ENCODE data around the gene WASF2.
"Not testable (repeated sequence)": the region's sequence is repeated elsewhere in the genome, so short reads cannot be mapped to it uniquely, and the experiment has no call there.

The WASF2 gene

GRCh38 chr1:27447883-27448282 lies 42.1 kb downstream of the WASF2 start:
- DNase-seq: no peak

DNA sequence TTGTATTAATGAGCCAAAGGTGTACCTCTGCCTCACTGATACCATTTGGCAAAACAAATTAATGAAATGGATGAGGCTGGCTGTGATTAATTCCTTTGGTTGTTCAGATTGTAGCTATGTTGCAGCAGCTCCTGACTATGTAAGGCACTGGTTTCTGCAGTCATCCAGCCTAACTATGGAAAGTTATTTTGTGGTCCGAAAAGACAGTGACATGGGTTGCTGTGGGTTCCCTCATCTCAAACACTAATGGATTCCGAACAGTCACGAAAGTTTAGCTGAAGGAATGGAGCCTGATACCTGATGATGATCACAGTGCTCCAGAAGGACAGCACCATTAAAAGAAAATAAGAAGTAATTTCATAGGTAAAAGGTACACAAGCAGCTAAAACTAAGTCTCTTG lies 42.6 kb downstream of the WASF2 start:
- no peak for DNase-seq

GRCh38 chr1:27446496-27447020 lies 43.4 kb downstream of the WASF2 start:
- no peak for DNase-seq

- no peak for DNase-seq
Measured at GRCh38 chr1:27445177-27445936, 44.6 kb downstream of the WASF2 start.

DNA sequence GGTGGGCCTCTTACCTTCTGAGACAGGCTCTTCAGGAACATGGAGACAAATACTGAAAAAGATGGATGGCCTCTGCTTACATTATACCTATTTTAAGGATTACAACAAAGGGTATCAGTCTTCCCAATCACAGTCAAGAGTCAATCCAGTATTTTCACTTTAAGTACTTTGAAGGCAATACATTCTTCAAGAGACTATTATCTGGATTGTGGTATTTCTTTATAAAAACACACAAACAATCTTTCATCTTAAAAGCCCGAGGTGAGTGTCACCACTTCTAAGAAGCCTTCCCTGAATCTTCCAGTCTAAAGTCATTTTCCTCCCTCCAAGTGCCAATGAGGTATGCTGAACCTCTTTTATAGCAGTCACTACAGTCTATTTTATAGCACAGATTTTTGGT lies 45.3 kb downstream of the WASF2 start:
- DNase-seq: no peak

DNA sequence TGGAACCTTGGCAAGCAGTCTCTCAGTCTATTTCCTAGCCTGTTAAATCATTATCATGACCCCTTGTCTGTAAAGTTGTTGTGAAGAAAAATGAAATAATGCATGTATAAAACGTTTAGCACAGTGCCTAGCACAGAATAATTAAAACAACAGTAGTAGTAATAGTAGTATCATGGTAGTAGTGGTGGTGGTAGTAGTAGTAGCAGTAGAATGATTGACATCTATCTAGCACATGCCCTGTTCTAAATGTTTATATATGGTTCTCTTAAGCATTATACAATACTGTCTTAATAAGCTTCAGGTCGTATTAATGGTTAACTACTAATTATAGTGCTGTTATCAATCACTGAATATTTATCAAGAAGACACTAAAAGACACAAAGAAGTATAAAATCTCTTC lies 50.8 kb downstream of the WASF2 start:
- no peak for DNase-seq

DNA sequence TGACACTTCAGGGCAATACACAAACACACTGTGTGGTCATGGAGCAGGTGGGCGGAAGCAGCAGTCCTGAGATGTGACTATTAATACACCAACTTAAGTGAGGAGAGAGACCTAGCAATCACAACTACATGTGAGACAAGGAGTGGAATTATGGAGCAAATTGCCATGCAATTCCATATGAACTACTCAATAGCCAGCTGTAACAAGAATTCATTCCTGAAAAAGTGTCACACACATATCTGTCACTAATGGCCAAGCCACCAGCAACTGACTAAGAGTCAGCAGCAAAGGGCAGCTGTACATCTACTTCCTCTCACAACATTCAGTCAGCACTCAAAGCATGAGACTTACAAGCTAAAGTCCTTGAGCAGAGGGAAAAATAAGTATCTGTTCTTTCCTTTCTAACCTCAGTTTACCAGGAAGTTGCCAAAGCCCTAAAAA lies 51.3 kb downstream of the WASF2 start:
- no peak for DNase-seq

DNA sequence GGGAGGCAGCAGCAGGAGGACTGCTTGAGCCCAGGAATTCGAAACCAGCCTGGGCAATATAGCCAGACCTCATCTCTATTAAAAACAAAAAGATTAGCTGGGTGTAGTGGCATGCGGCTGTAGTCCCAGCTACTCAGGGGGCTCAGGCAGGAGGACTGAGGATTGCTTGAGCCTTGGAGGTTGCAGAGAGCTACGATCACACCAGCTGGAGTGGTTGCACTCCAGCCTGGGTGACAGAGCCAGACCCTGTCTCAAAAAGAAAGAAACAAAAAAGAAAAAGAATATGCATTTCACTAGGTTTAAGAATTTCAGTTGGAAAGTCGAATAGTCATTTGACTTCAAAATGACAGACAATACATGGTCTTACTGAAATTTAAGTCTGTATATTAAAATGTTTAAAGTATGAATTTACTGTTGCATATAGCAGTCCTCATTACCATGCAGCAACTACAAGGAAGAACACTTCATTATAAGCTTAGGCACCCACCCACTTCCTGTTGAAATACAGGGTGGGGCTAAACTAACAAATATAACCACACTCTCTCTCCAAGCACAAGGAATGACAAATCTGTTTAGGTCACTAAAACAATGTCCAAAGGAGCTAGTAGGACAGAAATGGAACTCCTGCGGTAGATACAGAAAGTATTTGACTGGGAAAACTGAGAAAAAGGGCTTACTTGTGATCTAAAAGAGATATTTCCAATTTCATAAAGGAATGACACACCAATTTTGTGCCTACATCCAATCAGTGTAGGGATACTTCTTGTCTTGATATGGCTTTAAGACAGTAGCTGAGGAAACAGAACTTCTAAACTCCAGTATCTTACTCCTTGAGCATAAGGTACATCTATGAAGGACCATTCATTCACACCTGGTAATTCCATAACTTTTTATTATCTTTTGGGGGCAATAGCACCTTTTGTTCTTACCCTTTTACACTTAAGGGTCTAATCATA lies 53.5 kb downstream of the WASF2 start:
- DNase-seq: peak; percentile 70

GRCh38 chr1:27435566-27436203 lies 54.3 kb downstream of the WASF2 start:
- DNase-seq: no peak

DNA sequence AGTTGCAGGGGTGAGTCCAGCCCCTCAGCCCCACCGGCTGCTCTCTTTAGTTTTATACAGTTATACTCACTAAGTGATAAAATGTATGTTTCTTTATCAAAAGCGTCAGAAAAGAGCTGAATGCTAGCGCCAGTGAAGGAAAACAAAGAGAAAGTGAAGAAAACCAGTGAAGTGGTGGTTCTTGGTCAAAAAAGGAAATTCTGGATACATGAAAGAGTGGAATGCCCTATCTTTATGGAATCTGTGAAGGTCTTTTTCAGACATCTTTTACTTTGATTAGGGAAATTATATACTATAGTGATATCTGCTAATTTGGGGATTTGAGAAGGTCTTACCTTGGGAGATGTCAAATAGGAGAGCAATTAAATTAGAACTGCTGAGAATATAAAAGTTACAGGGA lies 56.3 kb downstream of the WASF2 start:
- DNase-seq: no peak

GRCh38 chr1:27432725-27433124 lies 57.2 kb downstream of the WASF2 start:
- not testable (repeated sequence) for DNase-seq

DNA sequence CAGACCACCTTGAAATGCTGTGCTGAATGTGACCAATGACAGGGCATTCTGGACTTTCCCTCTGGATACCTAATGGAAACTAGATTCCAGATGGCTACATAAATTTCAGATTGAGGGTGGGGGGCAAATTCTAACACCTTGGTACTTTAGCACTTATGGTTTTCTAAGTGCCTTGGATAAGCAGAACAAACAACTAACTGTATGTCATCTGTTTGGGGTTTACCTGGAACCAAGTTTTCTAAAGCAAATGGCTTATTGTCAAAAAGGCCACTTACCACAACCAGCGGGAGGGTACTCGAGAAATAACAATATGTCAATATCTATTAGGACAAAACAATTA lies 58.4 kb downstream of the WASF2 start:
- DNase-seq: no peak

DNA sequence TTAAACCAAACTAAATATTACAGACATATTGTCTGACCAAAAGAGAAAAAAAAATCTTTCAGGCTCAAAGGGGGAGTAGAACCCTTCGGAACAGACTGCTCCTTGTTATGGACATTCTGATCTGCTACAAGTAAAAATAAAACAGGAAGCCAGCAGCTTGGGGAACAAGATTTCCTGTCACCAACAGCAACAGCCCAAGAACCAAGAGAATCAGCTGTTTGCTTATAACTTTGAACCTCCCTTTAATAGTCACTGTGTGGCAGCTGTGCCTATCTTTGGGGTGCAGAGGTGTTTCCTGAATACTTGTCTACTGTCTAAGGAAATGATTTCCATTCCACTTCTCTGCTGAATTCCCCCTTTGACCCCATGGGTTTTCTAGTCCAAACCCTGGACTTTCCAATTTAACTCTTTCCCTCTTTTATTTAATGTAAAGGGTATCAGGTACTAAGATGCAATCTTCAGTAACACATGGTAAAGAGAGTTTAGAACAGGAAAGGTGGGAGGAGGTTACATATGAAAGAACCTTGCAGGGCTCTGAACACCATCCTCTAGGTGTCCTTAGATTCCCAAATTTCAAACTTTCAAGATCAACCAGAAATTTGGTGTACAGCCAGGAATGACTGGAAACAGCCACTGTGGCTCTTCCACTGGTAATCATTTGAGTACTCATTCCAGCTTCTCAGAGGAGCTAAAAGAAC lies 58.9 kb downstream of the WASF2 start:
- DNase-seq: no peak

DNA sequence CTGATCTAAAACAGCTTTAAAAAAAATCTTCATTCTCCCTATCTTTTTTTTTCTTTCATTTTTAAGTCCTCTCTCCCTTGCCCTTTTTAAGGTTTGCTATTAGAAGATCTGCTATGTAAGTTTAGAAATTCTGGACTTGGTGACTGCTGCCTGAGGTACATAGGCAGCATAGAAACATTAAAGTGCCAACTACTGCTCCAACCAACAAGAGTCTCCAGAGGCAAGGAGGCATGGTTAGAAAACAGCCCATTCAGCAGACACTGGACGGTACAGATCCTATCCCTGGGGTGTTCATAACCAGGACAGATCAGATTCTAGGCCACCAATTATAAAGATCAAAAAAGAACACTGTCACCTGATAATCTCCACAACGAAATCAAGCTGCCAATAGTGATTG lies 60.9 kb downstream of the WASF2 start:
- no peak for DNase-seq

DNA sequence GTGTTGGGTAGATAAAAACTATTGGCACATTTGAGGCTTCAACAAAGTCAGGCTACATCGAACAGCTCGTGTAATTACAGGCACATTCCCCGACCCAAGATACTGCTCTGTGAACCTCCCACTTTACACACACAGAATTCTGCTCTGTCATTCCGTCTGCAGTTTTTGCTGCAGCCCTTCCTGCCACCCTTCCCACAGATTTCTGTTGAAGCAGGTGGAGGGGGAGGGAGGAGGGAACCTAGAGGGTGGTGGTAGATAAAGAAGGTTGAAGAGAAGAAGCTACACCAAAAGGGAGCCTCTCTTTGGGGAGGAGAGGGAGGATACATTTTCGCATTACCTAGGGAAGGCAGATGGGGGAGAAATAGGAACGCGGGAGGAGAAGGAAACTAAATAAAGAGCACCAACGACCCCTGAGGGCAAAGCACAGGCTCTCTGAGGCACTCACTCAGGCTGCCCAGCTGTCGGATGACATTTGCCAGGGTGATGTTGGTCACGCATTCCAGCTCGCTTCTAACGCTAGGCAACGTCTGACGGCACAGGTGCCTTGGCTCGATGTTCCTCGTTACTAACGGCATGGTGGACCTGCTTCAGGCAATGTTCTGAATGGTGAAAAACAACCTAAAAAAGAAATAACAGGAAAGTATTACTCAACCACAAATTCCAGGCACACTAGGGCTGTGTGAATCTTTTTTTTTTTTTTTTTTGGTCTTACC lies 61.5 kb downstream of the WASF2 start:
- DNase-seq: no peak

DNA sequence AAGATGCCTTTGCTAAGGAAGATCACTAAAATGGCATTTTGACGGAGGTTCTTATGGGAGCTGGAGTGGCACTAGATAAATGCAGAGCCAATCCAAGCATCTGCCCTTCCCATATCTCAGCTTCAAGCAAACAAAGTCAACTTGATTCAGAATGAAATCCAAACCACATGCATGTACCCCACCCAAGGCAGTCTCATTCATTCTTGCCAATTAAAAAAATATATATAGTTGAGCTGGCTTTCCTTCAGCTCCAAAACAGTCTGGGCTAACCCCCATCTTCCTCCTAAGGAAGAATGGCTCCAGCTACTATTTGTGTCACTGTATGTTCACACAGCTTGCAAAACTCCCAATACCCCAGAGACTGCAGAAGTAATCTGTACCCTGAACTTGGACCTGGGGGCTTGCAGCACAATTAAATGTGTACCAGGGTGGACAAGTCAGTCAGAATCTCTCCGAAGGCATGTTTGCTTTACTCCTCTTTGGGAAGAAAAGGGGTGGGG lies 62.1 kb downstream of the WASF2 start:
- no peak for DNase-seq

DNA sequence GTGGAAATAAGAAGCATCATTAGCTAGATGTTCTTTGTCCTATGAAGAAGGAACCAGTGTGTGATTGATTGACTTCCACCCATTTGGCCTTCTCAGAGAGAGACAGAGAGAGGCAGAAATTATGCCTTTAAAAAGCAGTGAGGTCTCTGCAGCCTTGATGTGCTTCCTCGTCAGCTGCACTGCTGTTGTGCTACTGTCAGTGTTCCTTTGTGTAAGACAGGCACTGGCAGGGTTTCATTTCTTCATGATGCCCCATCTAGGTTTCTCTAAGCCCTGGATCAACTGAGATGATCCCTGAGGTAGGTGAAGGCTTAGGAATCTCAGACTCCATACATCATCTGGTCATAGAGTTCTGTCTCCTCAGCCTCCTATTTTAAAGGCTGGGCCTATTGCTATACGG lies 62.6 kb downstream of the WASF2 start:
- no peak for DNase-seq

GRCh38 chr1:27423709-27424108 lies 66.3 kb downstream of the WASF2 start:
- DNase-seq: no peak

DNA sequence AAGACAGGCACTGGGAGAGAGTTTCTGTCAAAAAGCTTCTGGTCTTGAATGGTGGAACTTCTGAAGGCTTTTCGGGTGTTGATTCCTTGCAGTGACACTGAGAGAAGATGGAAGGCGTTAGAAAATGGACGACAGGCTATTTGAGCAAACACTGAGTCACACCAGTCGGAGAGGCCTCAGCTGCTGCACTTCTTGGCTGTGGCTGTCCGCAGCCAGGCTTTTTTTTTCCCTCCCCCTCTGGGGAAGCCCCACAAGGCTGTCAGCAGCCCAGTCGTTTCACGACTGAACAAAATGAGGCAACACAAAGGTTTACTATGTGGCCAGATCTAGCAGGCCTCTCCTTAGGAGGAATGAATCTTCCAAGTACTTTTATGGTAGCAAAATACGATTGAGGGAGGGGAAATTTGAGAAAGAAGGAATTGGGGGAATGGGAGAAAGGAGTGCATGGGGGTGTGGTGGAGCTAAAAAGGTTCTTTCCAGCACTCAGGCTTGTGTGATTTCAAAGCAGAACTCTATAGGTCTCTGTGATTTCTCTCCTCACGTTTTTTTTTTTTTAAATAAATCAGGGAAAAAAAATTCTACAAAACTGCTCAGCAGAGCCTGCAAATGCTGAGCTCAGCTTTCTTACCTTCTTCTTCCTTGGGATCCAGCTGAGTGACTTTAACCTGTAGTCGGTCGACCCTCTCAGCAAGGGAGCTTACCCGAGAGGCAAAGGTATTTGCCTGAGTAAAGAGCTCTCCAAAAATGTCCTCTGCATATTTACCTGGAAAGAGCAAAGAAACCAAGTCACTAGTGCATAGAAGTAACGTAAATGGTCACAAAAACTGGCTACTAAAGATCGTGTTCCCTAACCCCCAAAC lies 71.4 kb downstream of the WASF2 start:
- peak; percentile 92 for DNase-seq

DNA sequence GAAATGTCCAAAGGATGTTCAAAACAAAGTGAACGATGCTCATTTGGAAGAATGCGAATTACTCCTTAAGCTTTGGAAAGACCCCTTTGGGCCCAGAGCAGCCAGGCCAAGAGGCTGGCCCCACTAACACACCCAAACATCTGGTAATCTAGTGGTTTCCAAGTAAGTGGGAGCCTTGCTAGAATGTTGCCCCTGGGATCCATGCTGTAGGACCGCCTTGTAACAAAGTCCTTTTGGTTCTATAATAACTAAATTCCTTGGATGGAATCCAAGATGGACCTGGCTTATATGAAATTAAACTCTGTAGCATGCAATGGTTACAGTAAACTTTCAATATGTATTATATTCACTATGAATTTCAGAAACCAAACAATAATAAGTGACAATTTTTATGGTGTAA lies 72.3 kb downstream of the WASF2 start:
- DNase-seq: no peak

Data from EL (cell line).